Measurements from ENCODE around the gene PDPK1.

GRCh38 chr16:2516391-2517240 is 21.2 kb upstream of the PDPK1 start:
- no peak for TF ChIP-seq CTCF (IDR thresholded peaks at IDR 0.05; ENCODE audit: low read depth, low read length)
- TF ChIP-seq MYC (IDR thresholded peaks at IDR 0.05; ENCODE audit: low read depth, low read length): no peak
- TF ChIP-seq POLR2A (IDR thresholded peaks at IDR 0.05; ENCODE audit: extremely low read depth, insufficient read length): no peak
- TF ChIP-seq MAX (IDR thresholded peaks at IDR 0.05; ENCODE audit: low read depth, low read length): no peak

Data from NB4 (cell line).